Measurements from ENCODE around the gene CTNNA3. TPM values are rescaled to one million over a fixed set of nuclear protein-coding genes. Genes with fewer than 3 reads are reported as not detected.
"Not testable (repeated sequence)": the region's sequence is repeated elsewhere in the genome, so short reads cannot be mapped to it uniquely, and the experiment has no call there.

CTNNA3 gene
- total RNA-seq, 1 donor from 2014 or later, result not detected

- no peak overlapping the region for H3K4me3 Mint-ChIP-seq (ENCODE audit: low read depth)
- H3K27ac Mint-ChIP-seq, result no peak overlapping the region
- peaks cover 17% of the 10 kb centered on the region for H3K9me3 Mint-ChIP-seq
- no peak for DNase-seq (ENCODE audit: low spot score)
- no peaks in the 10 kb centered on the region for H3K36me3 Mint-ChIP-seq (ENCODE audit: low read depth)
- no peaks in the 10 kb centered on the region for H3K27me3 Mint-ChIP-seq (ENCODE audit: low read depth)
- H3K4me1 Mint-ChIP-seq (ENCODE audit: low read depth), result no peaks in the 10 kb centered on the region
- intact Hi-C loops (cut with micrococcal nuclease), result no loop called here
Observed at GRCh38 chr10:66378117-66378876, 1317.7 kb downstream of the CTNNA3 start.

- Mint-ChIP-seq H3K4me3 (ENCODE audit: low read depth) (no peak overlapping the region), H3K36me3 (ENCODE audit: low read depth) (no peaks in the 10 kb centered on the region), H3K27ac (no peak overlapping the region), H3K4me1 (ENCODE audit: low read depth) (no peaks in the 10 kb centered on the region), H3K27me3 (ENCODE audit: low read depth) (no peaks in the 10 kb centered on the region), H3K9me3 (peaks cover 12% of the 10 kb centered on the region)
- no peak for DNase-seq (ENCODE audit: low spot score)
- intact Hi-C loops (cut with micrococcal nuclease), result no loop called here
Observed at GRCh38 chr10:66368146-66368545, 1327.8 kb downstream of the CTNNA3 start.

GRCh38 chr10:66366163-66366562, 1329.8 kb downstream of the CTNNA3 start:
- intact Hi-C loops (cut with micrococcal nuclease), result no loop called here
- DNase-seq (ENCODE audit: low spot score), result no peak
- Mint-ChIP-seq H3K4me3 (ENCODE audit: low read depth) (no peak overlapping the region), H3K4me1 (ENCODE audit: low read depth) (no peaks in the 10 kb centered on the region), H3K9me3 (peaks cover 16% of the 10 kb centered on the region), H3K27ac (no peak overlapping the region), H3K36me3 (ENCODE audit: low read depth) (no peaks in the 10 kb centered on the region), H3K27me3 (ENCODE audit: low read depth) (no peaks in the 10 kb centered on the region)

- no peak overlapping the region for H3K4me3 Mint-ChIP-seq (ENCODE audit: low read depth)
- H3K9me3 Mint-ChIP-seq, result peaks cover 16% of the 10 kb centered on the region
- no peak for DNase-seq (ENCODE audit: low spot score)
- H3K4me1 Mint-ChIP-seq (ENCODE audit: low read depth), result no peaks in the 10 kb centered on the region
- H3K27me3 Mint-ChIP-seq (ENCODE audit: low read depth), result no peaks in the 10 kb centered on the region
- intact Hi-C loops (cut with micrococcal nuclease), result no loop called here
- H3K36me3 Mint-ChIP-seq (ENCODE audit: low read depth), result no peaks in the 10 kb centered on the region
- no peak overlapping the region for H3K27ac Mint-ChIP-seq
Observed at GRCh38 chr10:66365686-66366085, 1330.3 kb downstream of the CTNNA3 start.

- Mint-ChIP-seq H3K4me1 (ENCODE audit: low read depth) (no peaks in the 10 kb centered on the region), H3K9me3 (peaks cover 19% of the 10 kb centered on the region), H3K36me3 (ENCODE audit: low read depth) (no peaks in the 10 kb centered on the region), H3K27ac (no peak overlapping the region), H3K27me3 (ENCODE audit: low read depth) (no peaks in the 10 kb centered on the region), H3K4me3 (ENCODE audit: low read depth) (no peak overlapping the region)
- DNase-seq (ENCODE audit: low spot score), result no peak
- intact Hi-C loops (cut with micrococcal nuclease), result no loop called here
Observed at GRCh38 chr10:66362522-66362921, 1333.5 kb downstream of the CTNNA3 start.

GRCh38 chr10:66353822-66354221, 1342.2 kb downstream of the CTNNA3 start:
- intact Hi-C loops (cut with micrococcal nuclease); H3K27me3 Mint-ChIP-seq (ENCODE audit: low read depth); H3K27ac Mint-ChIP-seq; H3K4me3 Mint-ChIP-seq (ENCODE audit: low read depth); DNase-seq (ENCODE audit: low spot score); H3K36me3 Mint-ChIP-seq (ENCODE audit: low read depth); H3K9me3 Mint-ChIP-seq; H3K4me1 Mint-ChIP-seq (ENCODE audit: low read depth): not testable (repeated sequence)

- intact Hi-C loops (cut with micrococcal nuclease), result no loop called here
- Mint-ChIP-seq H3K4me1 (ENCODE audit: low read depth) (no peaks in the 10 kb centered on the region), H3K27ac (no peak overlapping the region), H3K27me3 (ENCODE audit: low read depth) (no peaks in the 10 kb centered on the region), H3K4me3 (ENCODE audit: low read depth) (no peak overlapping the region), H3K9me3 (peaks cover 7% of the 10 kb centered on the region), H3K36me3 (ENCODE audit: low read depth) (no peaks in the 10 kb centered on the region)
- no peak for DNase-seq (ENCODE audit: low spot score)
Observed at GRCh38 chr10:66353422-66353821, 1342.6 kb downstream of the CTNNA3 start.

- no peak for DNase-seq (ENCODE audit: low spot score)
- H3K27me3 Mint-ChIP-seq (ENCODE audit: low read depth), result no peaks in the 10 kb centered on the region
- H3K4me3 Mint-ChIP-seq (ENCODE audit: low read depth), result no peak overlapping the region
- H3K4me1 Mint-ChIP-seq (ENCODE audit: low read depth), result no peaks in the 10 kb centered on the region
- intact Hi-C loops (cut with micrococcal nuclease), result no loop called here
- H3K27ac Mint-ChIP-seq, result no peak overlapping the region
- no peaks in the 10 kb centered on the region for H3K36me3 Mint-ChIP-seq (ENCODE audit: low read depth)
- peaks cover 16% of the 10 kb centered on the region for H3K9me3 Mint-ChIP-seq
Observed at GRCh38 chr10:66350622-66351399, 1345.2 kb downstream of the CTNNA3 start.

- H3K27ac Mint-ChIP-seq, result no peak overlapping the region
- peaks cover 16% of the 10 kb centered on the region for H3K9me3 Mint-ChIP-seq
- H3K36me3 Mint-ChIP-seq (ENCODE audit: low read depth), result no peaks in the 10 kb centered on the region
- H3K4me1 Mint-ChIP-seq (ENCODE audit: low read depth), result no peaks in the 10 kb centered on the region
- intact Hi-C loops (cut with micrococcal nuclease), result no loop called here
- H3K27me3 Mint-ChIP-seq (ENCODE audit: low read depth), result no peaks in the 10 kb centered on the region
- H3K4me3 Mint-ChIP-seq (ENCODE audit: low read depth), result no peak overlapping the region
- no peak for DNase-seq (ENCODE audit: low spot score)
Observed at GRCh38 chr10:66349726-66350125, 1346.3 kb downstream of the CTNNA3 start.

- H3K36me3 Mint-ChIP-seq (ENCODE audit: low read depth), result no peaks in the 10 kb centered on the region
Observed at GRCh38 chr10:66349076-66349475, 1346.9 kb downstream of the CTNNA3 start.

GRCh38 chr10:66337211-66337610, 1358.8 kb downstream of the CTNNA3 start:
- Mint-ChIP-seq H3K9me3 (peaks cover 15% of the 10 kb centered on the region), H3K4me1 (ENCODE audit: low read depth) (no peaks in the 10 kb centered on the region), H3K27me3 (ENCODE audit: low read depth) (no peaks in the 10 kb centered on the region), H3K27ac (no peak overlapping the region), H3K4me3 (ENCODE audit: low read depth) (no peak overlapping the region), H3K36me3 (ENCODE audit: low read depth) (no peaks in the 10 kb centered on the region)
- intact Hi-C loops (cut with micrococcal nuclease), result no loop called here
- DNase-seq (ENCODE audit: low spot score), result no peak

More at GRCh38 chr10:66349076-66349475, 1346.9 kb downstream of the CTNNA3 start:
- Mint-ChIP-seq H3K4me1 (ENCODE audit: low read depth) (no peaks in the 10 kb centered on the region), H3K4me3 (ENCODE audit: low read depth) (no peak overlapping the region), H3K27ac (no peak overlapping the region), H3K9me3 (peaks cover 16% of the 10 kb centered on the region), H3K27me3 (ENCODE audit: low read depth) (no peaks in the 10 kb centered on the region)
- intact Hi-C loops (cut with micrococcal nuclease), result no loop called here
- no peak for DNase-seq (ENCODE audit: low spot score)

GRCh38 chr10:66336791-66337190, 1359.2 kb downstream of the CTNNA3 start:
- intact Hi-C loops (cut with micrococcal nuclease), result no loop called here
- peaks cover 15% of the 10 kb centered on the region for H3K9me3 Mint-ChIP-seq
- no peaks in the 10 kb centered on the region for H3K36me3 Mint-ChIP-seq (ENCODE audit: low read depth)
- no peaks in the 10 kb centered on the region for H3K4me1 Mint-ChIP-seq (ENCODE audit: low read depth)
- H3K27ac Mint-ChIP-seq, result no peak overlapping the region
- H3K4me3 Mint-ChIP-seq (ENCODE audit: low read depth), result no peak overlapping the region
- no peaks in the 10 kb centered on the region for H3K27me3 Mint-ChIP-seq (ENCODE audit: low read depth)
- no peak for DNase-seq (ENCODE audit: low spot score)

- H3K27ac Mint-ChIP-seq; intact Hi-C loops (cut with micrococcal nuclease); H3K4me1 Mint-ChIP-seq (ENCODE audit: low read depth); H3K4me3 Mint-ChIP-seq (ENCODE audit: low read depth); H3K27me3 Mint-ChIP-seq (ENCODE audit: low read depth); DNase-seq (ENCODE audit: low spot score); H3K36me3 Mint-ChIP-seq (ENCODE audit: low read depth): not testable (repeated sequence)
- H3K9me3 Mint-ChIP-seq, result peaks cover 15% of the 10 kb centered on the region
Observed at GRCh38 chr10:66335753-66336152, 1360.2 kb downstream of the CTNNA3 start.
